H1 (cell line): Measurements from ENCODE around the gene INPP5F. TPM values are rescaled to one million over a fixed set of nuclear protein-coding genes. Genes with fewer than 3 reads are reported as not detected.

Experiments used
- BCL11A ChIP-seq, 2 experiments: IDR thresholded peaks; one replicate each; pipeline ENCODE4 v1.6.1; 2011; ENCODE audit warnings: low read depth in 2 of 2, low read length in 2 of 2, mild to moderate bottlenecking in 2 of 2
- GTF2F1 ChIP-seq: IDR thresholded peaks from 2 replicates; pipeline ENCODE4 v1.6.1; 2012; ENCODE audit warnings: low read depth, low read length, improper control_type of control experiment, borderline replicate concordance
- POU5F1 ChIP-seq: IDR thresholded peaks from 2 replicates; pipeline ENCODE4 v1.6.1; 2011; ENCODE audit warnings: low read depth, mild to moderate bottlenecking, low read length, moderate library complexity
- SIRT6 ChIP-seq: IDR thresholded peaks from one replicate; pipeline ENCODE4 v1.7.1; 2012; ENCODE audit warnings: low read length, inconsistent platforms
- ZNF274 ChIP-seq: IDR thresholded peaks from 2 replicates; pipeline ENCODE4 v1.7.0; 2012; ENCODE audit warnings: low read length, borderline replicate concordance; ENCODE audit errors: extremely low read depth
- polyA plus RNA-seq, 7 experiments: library from polyadenylated mRNA; depleted of rRNA in 3 of 7; stranded (reverse) in 5 of 7; unstranded in 2 of 7; fragments of >200 nt in 5 of 7; fragments of 200-250 nt in 2 of 7; gene quantifications; 1 replicate in 5 of 7; 2 replicates in 1 of 7; 4 replicates in 1 of 7; pipeline versions ENCODE4 v1.2.1 to v1.2.3, GENCODE V29; 2011 to 2013; ENCODE audit warnings: missing spikeins in 2 of 7, mixed read lengths in 2 of 7
- total RNA-seq: library from RNA; stranded (reverse); fragmentation: NEBNext Ultra II Directional; extraction: Animal tissue kit (Norgen Biotek cat#: 25700); gene quantifications from 2 replicates; pipeline ENCODE4 v1.2.1, GENCODE V29; 2021

Gene INPP5F
- total and polyA plus RNA-seq, 2 of the 8 experiments (the other 6 are each of a cell fraction or from before 2014, with no cell fraction given), result 50.1 to 101 TPM

DNA sequence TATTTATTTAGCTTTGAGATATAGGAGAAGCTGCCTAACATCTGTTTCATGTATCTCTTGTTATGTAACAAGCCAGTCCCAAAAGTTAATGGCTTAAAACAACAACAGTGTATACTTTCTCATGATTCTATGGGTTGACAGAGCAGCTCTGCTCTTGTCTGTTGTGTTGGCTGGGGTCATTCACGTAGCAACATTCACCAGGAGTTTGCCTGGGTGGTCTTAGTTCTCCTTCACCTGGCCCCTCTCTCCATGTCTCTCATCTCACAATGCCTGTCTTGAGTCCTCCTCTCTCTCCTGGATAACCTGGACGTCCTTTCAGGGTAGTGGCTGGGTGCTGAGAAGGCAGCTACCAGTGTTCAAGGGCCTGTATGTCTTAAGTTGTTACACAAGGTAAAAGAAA lies 27.5 kb downstream of the INPP5F start (continued):
- TF ChIP-seq POU5F1 (no peak), GTF2F1 (no peak), ZNF274 (no peak), BCL11A (IDR thresholded peaks at IDR 0.05; ENCODE audit: low read depth in 2 of 2, low read length in 2 of 2) (no peak), SIRT6 (no peak)
